ENCODE data around the gene RNU5D-1. TPM values are rescaled to one million over a fixed set of nuclear protein-coding genes. Genes with fewer than 3 reads are reported as not detected.

The RNU5D-1 gene
- total and polyA plus RNA-seq, 10 of the 15 experiments (the other 5 are each of a cell fraction or from before 2014, with no cell fraction given): not detected

DNA sequence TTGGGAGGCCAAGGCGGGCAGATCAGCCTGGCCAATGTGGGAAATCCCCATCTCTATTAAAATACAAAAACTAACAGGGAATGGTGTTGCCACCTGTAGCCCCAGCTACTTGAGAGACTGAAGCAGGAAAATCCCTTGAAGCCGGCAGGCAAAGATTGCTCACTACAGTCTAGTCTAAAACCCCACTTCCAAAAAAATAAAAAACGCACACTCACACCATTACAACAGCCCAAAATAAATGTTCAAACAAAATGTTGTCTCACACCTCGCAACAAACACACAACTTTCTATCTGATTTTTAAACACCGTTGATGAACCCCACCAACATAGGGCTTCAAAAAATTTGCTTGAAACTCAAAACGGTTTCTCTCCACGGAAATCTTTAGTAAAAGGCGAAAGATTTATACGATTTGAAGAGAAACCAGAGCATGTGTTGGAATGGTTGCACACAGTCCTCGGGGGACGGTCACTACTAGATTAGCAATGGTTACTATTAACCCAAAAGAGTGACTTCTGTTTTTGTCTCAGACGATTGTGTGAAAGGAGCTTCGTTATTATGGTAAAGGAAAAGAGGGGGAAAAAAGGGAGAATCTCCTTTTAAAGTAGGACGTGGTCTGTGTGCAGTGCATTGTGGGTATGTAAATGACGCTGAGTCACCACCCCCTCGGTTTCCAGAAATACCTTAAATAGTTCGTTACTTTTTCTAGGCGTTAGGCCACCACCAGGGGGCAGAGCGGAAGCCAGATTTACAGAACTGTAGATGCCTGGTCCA lies at the start of gene RNU5D-1 (continued):
- TF ChIP-seq, protein P1, sequence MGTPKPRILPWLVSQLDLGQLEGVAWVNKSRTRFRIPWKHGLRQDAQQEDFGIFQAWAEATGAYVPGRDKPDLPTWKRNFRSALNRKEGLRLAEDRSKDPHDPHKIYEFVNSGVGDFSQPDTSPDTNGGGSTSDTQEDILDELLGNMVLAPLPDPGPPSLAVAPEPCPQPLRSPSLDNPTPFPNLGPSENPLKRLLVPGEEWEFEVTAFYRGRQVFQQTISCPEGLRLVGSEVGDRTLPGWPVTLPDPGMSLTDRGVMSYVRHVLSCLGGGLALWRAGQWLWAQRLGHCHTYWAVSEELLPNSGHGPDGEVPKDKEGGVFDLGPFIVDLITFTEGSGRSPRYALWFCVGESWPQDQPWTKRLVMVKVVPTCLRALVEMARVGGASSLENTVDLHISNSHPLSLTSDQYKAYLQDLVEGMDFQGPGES (IDR thresholded peaks at IDR 0.05): no peak
- no peak for TF ChIP-seq HDAC2 (IDR thresholded peaks at IDR 0.05)
- TF ChIP-seq, protein P2, sequence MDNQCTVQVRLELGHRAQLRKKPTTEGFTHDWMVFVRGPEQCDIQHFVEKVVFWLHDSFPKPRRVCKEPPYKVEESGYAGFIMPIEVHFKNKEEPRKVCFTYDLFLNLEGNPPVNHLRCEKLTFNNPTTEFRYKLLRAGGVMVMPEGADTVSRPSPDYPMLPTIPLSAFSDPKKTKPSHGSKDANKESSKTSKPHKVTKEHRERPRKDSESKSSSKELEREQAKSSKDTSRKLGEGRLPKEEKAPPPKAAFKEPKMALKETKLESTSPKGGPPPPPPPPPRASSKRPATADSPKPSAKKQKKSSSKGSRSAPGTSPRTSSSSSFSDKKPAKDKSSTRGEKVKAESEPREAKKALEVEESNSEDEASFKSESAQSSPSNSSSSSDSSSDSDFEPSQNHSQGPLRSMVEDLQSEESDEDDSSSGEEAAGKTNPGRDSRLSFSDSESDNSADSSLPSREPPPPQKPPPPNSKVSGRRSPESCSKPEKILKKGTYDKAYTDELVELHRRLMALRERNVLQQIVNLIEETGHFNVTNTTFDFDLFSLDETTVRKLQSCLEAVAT (IDR thresholded peaks at IDR 0.05): peak; percentile 96
- no peak for TF ChIP-seq SIX5 (IDR thresholded peaks at IDR 0.05; ENCODE audit: low read depth, low read length, severe bottlenecking)
- peak; percentile 100 for TF ChIP-seq MTA3 (IDR thresholded peaks at IDR 0.05; ENCODE audit: borderline replicate concordance, low read length)
- no peak for TF ChIP-seq RBBP5 (conservative IDR thresholded peaks at IDR 0.05)
- TF ChIP-seq, protein P3, sequence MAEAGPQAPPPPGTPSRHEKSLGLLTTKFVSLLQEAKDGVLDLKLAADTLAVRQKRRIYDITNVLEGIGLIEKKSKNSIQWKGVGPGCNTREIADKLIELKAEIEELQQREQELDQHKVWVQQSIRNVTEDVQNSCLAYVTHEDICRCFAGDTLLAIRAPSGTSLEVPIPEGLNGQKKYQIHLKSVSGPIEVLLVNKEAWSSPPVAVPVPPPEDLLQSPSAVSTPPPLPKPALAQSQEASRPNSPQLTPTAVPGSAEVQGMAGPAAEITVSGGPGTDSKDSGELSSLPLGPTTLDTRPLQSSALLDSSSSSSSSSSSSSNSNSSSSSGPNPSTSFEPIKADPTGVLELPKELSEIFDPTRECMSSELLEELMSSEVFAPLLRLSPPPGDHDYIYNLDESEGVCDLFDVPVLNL (IDR thresholded peaks at IDR 0.05; ENCODE audit: low read depth, low read length): no peak
- peak; percentile 97; the same call in 1 of the 2 replicates for TF ChIP-seq WRNIP1 (IDR thresholded peaks at IDR 0.05; ENCODE audit: borderline replicate concordance, low read depth, low read length)
- 0 out of 2 replicates have a peak, but pooled peaks have one; percentile 32 for TF ChIP-seq ASH2L (IDR thresholded peaks at IDR 0.05; ENCODE audit: borderline replicate concordance, low read depth)
- TF ChIP-seq ETV6 (conservative IDR thresholded peaks at IDR 0.05 in 1 of 2, IDR thresholded peaks at IDR 0.05 in 1 of 2; ENCODE audit: borderline replicate concordance in 1 of 2, low read depth in 1 of 2): peak in 1 of 2 experiments; percentile 46; a peak in 1 of 4 replicates
- 0 out of 2 replicates have a peak, but pooled peaks have one; percentile 0 for TF ChIP-seq ZNF384 (IDR thresholded peaks at IDR 0.05; ENCODE audit: borderline replicate concordance, low read depth, low read length)
- TF ChIP-seq, protein P4, sequence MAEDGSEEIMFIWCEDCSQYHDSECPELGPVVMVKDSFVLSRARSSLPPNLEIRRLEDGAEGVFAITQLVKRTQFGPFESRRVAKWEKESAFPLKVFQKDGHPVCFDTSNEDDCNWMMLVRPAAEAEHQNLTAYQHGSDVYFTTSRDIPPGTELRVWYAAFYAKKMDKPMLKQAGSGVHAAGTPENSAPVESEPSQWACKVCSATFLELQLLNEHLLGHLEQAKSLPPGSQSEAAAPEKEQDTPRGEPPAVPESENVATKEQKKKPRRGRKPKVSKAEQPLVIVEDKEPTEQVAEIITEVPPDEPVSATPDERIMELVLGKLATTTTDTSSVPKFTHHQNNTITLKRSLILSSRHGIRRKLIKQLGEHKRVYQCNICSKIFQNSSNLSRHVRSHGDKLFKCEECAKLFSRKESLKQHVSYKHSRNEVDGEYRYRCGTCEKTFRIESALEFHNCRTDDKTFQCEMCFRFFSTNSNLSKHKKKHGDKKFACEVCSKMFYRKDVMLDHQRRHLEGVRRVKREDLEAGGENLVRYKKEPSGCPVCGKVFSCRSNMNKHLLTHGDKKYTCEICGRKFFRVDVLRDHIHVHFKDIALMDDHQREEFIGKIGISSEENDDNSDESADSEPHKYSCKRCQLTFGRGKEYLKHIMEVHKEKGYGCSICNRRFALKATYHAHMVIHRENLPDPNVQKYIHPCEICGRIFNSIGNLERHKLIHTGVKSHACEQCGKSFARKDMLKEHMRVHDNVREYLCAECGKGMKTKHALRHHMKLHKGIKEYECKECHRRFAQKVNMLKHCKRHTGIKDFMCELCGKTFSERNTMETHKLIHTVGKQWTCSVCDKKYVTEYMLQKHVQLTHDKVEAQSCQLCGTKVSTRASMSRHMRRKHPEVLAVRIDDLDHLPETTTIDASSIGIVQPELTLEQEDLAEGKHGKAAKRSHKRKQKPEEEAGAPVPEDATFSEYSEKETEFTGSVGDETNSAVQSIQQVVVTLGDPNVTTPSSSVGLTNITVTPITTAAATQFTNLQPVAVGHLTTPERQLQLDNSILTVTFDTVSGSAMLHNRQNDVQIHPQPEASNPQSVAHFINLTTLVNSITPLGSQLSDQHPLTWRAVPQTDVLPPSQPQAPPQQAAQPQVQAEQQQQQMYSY (CRISPR knock-in tag; IDR thresholded peaks at IDR 0.05): peak; percentile 99
- peak; percentile 68 for TF ChIP-seq YY1 (IDR thresholded peaks at IDR 0.05; ENCODE audit: low read depth, low read length)
- TF ChIP-seq ATF7 (IDR thresholded peaks at IDR 0.05; ENCODE audit: low read depth): peak; percentile 78
- TF ChIP-seq ZNF24 (IDR thresholded peaks at IDR 0.05): 0 out of 2 replicates have a peak, but pooled peaks have one; percentile 49
- TF ChIP-seq ZNF274 (IDR thresholded peaks at IDR 0.05; ENCODE audit: insufficient read depth, insufficient read length): no peak
- TF ChIP-seq BRCA1 (IDR thresholded peaks at IDR 0.05; ENCODE audit: low read depth, low read length): no peak
- TF ChIP-seq SP1 (IDR thresholded peaks at IDR 0.05; ENCODE audit: low read depth, low read length): peak; percentile 60
- TF ChIP-seq MYC (IDR thresholded peaks at IDR 0.05; ENCODE audit: insufficient read depth, insufficient read length, insufficient replicate concordance, low read length, severe bottlenecking): no peak
- TF ChIP-seq TCF12 (IDR thresholded peaks at IDR 0.05; ENCODE audit: low read depth, low read length): peak; percentile 37
- TF ChIP-seq CEBPB (IDR thresholded peaks at IDR 0.05; ENCODE audit: borderline replicate concordance in 1 of 2, low read depth in 2 of 2, low read length in 2 of 2): peak in 1 of 2 experiments; percentile 99; a peak in 2 of 4 replicates
- peak; percentile 42; the same call in 1 of the 2 replicates for TF ChIP-seq IRF4 (IDR thresholded peaks at IDR 0.05; ENCODE audit: low read depth, low read length)
- TF ChIP-seq ZNF217 (IDR thresholded peaks at IDR 0.05): no peak
